Mucosa of stomach (tissue), 1 donor: ENCODE data around the gene BTBD9.

Source experiments
- H3K27me3 ChIP-seq: one replicate; pipeline ENCODE4 v1.7.0; 2013; ENCODE audit warnings: mild to moderate bottlenecking, low read length; ENCODE audit not compliant: control insufficient read depth, insufficient read depth
- H3K36me3 ChIP-seq: one replicate; pipeline ENCODE4 v1.7.0; 2013; ENCODE audit warnings: low read length; ENCODE audit not compliant: control insufficient read depth, insufficient read depth
- H3K4me1 ChIP-seq: one replicate; pipeline ENCODE4 v1.7.0; 2013; ENCODE audit warnings: mild to moderate bottlenecking, low read length; ENCODE audit not compliant: control insufficient read depth, insufficient read depth
- H3K4me3 ChIP-seq: one replicate; pipeline ENCODE4 v1.7.0; 2013; ENCODE audit warnings: low read length
- H3K9ac ChIP-seq: one replicate; pipeline ENCODE4 v1.7.0; 2013; ENCODE audit warnings: mild to moderate bottlenecking, low read length, moderate library complexity
- H3K9me3 ChIP-seq: one replicate; pipeline ENCODE4 v1.7.0; 2013; ENCODE audit warnings: mild to moderate bottlenecking, low read length, moderate library complexity; ENCODE audit not compliant: control insufficient read depth
- donor health status: Pancreatic carcinoma.

The BTBD9 gene

GRCh38 chr6:38509713-38510112 lies 130.0 kb downstream of the BTBD9 start:
- H3K36me3 ChIP-seq = no peaks in the 10 kb centered on the region
- no peaks in the 10 kb centered on the region for H3K9me3 ChIP-seq
- no peaks in the 10 kb centered on the region for H3K4me1 ChIP-seq
- no peak overlapping the region for H3K4me3 ChIP-seq
- H3K27me3 ChIP-seq = no peaks in the 10 kb centered on the region
- no peak overlapping the region for H3K9ac ChIP-seq

- Histone ChIP-seq H3K9me3 (no peaks in the 10 kb centered on the region), H3K36me3 (no peaks in the 10 kb centered on the region), H3K9ac (no peak overlapping the region), H3K27me3 (no peaks in the 10 kb centered on the region), H3K4me3 (no peak overlapping the region), H3K4me1 (no peaks in the 10 kb centered on the region)
Measured at GRCh38 chr6:38508894-38509293, 130.8 kb downstream of the BTBD9 start.

GRCh38 chr6:38508286-38508685 lies 131.4 kb downstream of the BTBD9 start:
- Histone ChIP-seq H3K27me3 (no peaks in the 10 kb centered on the region), H3K9me3 (no peaks in the 10 kb centered on the region), H3K4me1 (no peaks in the 10 kb centered on the region), H3K9ac (no peak overlapping the region), H3K4me3 (no peak overlapping the region), H3K36me3 (no peaks in the 10 kb centered on the region)

GRCh38 chr6:38507173-38507572 lies 132.6 kb downstream of the BTBD9 start:
- H3K9me3 ChIP-seq = no peaks in the 10 kb centered on the region

GRCh38 chr6:38505826-38506225 lies 133.9 kb downstream of the BTBD9 start:
- Histone ChIP-seq H3K4me3 (no peak overlapping the region), H3K9ac (no peak overlapping the region), H3K27me3 (no peaks in the 10 kb centered on the region), H3K36me3 (no peaks in the 10 kb centered on the region), H3K4me1 (no peaks in the 10 kb centered on the region), H3K9me3 (no peaks in the 10 kb centered on the region)

More at GRCh38 chr6:38507173-38507572, 132.6 kb downstream of the BTBD9 start:
- Histone ChIP-seq H3K36me3 (no peaks in the 10 kb centered on the region), H3K27me3 (no peaks in the 10 kb centered on the region), H3K4me3 (no peak overlapping the region), H3K4me1 (no peaks in the 10 kb centered on the region), H3K9ac (no peak overlapping the region)

GRCh38 chr6:38504996-38505395 lies 134.7 kb downstream of the BTBD9 start:
- H3K4me1 ChIP-seq = no peaks in the 10 kb centered on the region
- no peaks in the 10 kb centered on the region for H3K36me3 ChIP-seq
- H3K27me3 ChIP-seq = no peaks in the 10 kb centered on the region
- H3K9me3 ChIP-seq = no peaks in the 10 kb centered on the region
- no peak overlapping the region for H3K9ac ChIP-seq
- no peak overlapping the region for H3K4me3 ChIP-seq

GRCh38 chr6:38503960-38504682 lies 135.6 kb downstream of the BTBD9 start:
- Histone ChIP-seq H3K4me3 (no peak overlapping the region), H3K9me3 (no peaks in the 10 kb centered on the region), H3K27me3 (no peaks in the 10 kb centered on the region), H3K9ac (no peak overlapping the region), H3K4me1 (no peaks in the 10 kb centered on the region), H3K36me3 (no peaks in the 10 kb centered on the region)

GRCh38 chr6:38503032-38503773 lies 136.5 kb downstream of the BTBD9 start:
- Histone ChIP-seq H3K9me3 (no peaks in the 10 kb centered on the region), H3K4me1 (no peaks in the 10 kb centered on the region), H3K9ac (no peak overlapping the region), H3K4me3 (no peak overlapping the region), H3K36me3 (no peaks in the 10 kb centered on the region), H3K27me3 (no peaks in the 10 kb centered on the region)

GRCh38 chr6:38502423-38502822 lies 137.3 kb downstream of the BTBD9 start:
- Histone ChIP-seq H3K9me3 (no peaks in the 10 kb centered on the region), H3K36me3 (no peaks in the 10 kb centered on the region), H3K27me3 (no peaks in the 10 kb centered on the region), H3K9ac (no peak overlapping the region), H3K4me3 (no peak overlapping the region), H3K4me1 (no peaks in the 10 kb centered on the region)

GRCh38 chr6:38501931-38502330 lies 137.8 kb downstream of the BTBD9 start:
- no peaks in the 10 kb centered on the region for H3K9me3 ChIP-seq
- no peaks in the 10 kb centered on the region for H3K4me1 ChIP-seq
- H3K9ac ChIP-seq = no peak overlapping the region
- no peaks in the 10 kb centered on the region for H3K27me3 ChIP-seq
- no peaks in the 10 kb centered on the region for H3K36me3 ChIP-seq
- no peak overlapping the region for H3K4me3 ChIP-seq

- Histone ChIP-seq H3K4me1 (no peaks in the 10 kb centered on the region), H3K4me3 (no peak overlapping the region), H3K36me3 (no peaks in the 10 kb centered on the region), H3K9ac (no peak overlapping the region), H3K27me3 (no peaks in the 10 kb centered on the region), H3K9me3 (no peaks in the 10 kb centered on the region)
Measured at GRCh38 chr6:38499529-38500096, 140.1 kb downstream of the BTBD9 start.

GRCh38 chr6:38498805-38499445 lies 140.8 kb downstream of the BTBD9 start:
- Histone ChIP-seq H3K9ac (no peak overlapping the region), H3K4me3 (no peak overlapping the region), H3K36me3 (no peaks in the 10 kb centered on the region), H3K27me3 (no peaks in the 10 kb centered on the region), H3K9me3 (no peaks in the 10 kb centered on the region), H3K4me1 (no peaks in the 10 kb centered on the region)
